HG02885 (cell line): Measurements from ENCODE around the gene HMGXB4.
A peak's percentile ranks its signal among the peaks of the same experiment; 100 is the strongest.

ENCODE experiments used
- ATAC-seq: cut with Tn5 transposase; IDR thresholded peaks from one replicate; pipeline ENCODE4 v1.9.1; 2021; ENCODE audit warnings: mild to moderate bottlenecking; ENCODE audit not compliant: unreplicated experiment, poor library complexity

HMGXB4 gene

DNA sequence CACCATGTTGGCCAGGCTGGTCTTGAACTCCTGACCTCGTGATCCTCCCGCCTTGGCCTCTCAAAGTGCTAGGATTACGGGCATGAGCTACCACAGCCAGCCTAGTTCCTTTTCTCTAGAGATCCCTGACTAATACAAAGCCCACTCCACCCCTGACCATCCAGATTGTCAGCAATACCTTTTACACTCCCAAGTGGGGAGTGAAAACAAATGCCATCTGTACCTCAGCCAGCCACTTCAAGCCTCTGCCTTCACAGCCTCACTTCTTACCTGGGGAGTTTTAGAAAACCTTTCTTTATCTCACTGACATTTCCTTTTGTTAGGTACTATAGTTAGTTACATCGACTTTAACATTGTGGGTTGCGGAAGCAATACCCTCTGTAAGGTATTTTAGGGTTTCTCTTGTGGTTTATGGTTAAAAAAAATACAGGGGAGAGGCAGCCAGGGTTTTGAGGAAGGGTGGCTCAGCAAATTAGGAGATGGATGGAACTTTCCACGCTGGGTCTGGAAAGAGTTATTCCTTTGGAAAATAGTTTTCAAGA, 51.3 kb downstream of the HMGXB4 start:
- ATAC-seq: peak; percentile 36

DNA sequence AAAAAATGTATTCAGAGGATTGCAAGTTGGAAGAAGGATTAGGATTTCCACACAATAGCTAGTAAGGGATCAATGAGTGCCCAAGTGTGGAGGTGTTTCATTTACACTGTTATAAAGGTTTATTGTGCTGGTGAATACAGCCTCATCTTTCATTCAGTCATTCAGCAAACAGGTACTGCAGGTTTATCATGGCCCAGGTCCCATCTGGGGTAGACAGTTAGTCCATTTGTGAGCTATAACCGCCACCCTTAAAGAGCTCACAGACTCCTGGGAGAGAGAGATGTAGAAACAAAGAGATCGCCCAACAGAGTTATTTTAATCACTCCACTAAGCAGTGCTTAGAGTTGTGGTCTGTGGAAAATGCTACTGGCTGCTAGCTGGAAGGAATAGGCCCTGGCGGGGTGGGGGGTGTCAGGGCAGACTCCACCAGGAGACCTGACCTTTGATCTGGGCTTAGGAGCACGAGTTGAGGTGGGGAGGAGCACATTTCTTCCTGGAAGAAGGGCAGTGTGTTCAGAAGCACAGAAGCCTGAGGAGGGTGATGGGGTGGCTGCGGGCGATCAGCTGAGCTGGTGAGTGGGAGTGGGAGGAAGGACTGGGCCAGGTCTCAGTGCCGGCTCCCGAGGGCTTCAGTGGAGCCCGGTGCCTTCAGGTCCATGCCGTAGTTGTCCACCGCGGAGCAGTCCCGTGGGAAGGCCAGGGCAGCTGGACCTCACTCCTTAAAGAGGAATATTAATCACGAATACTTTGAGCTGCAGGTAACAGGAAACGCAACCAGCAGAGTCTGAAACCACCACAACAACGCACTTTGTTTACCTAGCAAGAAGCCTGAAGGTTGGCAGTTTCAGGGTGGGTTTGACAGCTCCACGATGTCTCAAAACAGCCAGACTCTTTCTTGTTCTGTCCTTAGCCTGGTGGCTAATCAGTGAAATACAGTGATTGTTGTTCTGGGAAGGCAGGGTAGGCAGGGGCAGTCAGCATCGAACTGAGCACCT, 53.6 kb downstream of the HMGXB4 start:
- no peak for ATAC-seq

DNA sequence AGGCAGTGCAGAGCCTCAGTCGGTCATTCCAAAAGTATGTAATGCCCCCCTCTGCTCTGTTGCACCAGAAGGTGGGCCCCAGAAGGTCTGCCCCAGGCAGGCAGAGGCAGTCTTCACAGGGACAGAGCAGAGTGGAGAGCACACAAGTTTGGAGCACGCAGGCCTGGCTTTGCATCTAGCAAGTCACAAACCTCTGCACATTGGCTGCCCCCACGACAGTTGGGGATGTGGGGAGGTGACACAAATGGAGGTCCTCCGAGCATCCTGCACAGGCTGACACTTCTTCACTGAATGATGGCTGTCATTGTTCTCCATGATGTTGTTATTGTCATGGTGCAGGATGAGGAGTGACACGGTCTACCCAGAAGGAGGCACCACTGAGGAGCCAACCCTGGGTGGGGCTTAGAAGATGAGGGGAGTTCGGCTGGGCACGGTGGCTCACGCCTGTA, 54.3 kb downstream of the HMGXB4 start:
- no peak for ATAC-seq

DNA sequence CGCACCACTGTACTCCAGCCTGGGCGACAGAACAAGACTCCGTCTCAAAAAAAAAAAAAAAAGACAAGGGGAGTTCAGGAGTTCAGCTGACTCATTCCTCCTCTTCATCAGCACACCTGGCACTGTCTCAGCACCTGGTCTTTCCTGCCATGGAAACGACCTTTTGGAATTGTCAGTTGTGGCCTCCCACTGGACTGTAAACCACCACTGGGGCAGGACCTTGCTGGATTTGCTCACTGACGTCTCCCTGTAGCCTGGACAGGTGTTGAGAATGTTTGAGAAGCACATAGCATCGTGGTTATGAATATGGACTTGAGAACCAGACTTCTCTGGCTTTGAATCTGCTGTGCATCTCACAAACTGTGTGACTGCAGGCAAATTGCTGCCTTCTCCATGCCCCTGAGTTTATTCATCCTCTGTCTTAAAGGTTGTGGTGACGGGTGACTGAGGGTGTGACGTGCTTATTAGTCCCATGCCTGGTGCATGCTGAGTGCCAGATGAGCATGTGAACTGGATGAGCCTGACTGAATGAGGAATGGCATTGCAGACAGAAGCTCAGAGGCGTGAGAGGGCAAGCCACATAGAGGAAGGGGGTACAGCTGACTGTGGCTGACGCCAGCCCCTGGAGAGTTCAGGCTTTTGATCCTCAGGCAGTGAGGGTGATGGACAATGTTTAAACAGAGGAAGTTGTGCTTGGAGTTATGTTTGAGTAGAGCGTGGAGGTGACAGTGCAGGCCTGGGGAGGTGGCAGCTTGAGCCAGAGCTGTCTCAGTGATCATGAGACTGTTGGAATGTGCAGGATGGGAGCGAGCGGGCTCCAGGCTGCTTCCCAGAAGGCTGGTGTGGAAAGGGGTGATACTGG, 55.1 kb downstream of the HMGXB4 start:
- no peak for ATAC-seq

DNA sequence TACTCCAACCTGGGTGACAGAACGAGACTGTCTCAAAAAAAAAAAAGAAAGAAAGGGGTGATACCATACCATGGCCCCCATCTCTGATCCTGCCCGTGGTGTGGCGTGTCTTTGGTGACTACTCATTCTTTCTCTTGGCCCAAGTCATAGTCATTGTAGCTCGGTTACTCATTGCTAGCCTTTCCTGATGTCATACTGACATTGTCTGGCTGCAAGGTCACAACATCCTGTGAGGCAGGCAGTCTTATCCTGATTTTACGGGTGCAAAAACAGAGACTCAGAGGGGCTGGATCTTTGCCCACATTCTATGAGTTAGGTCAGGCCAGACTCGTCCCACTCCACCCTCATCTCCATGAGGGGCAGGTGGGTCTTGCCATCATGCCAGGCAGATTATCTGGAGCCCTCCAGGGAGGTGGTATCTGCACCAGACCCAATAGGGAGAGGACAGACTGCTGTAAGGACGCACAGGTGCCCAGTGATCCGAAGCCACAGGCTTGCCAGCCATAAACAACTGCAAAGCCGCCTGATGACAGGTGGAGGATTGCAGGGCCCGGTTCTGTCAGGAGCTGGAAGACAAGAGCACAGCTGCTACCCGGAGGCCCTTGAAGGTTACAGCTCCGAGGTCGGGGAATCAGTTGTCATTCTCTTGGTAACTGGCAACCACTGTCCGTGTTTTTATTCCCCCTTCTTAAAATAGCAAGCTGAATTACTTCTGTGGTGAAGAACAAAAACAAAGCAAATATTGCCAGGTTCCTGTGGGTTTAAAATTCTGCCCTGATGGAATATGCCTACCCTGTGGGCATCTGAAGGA, 56.2 kb downstream of the HMGXB4 start:
- ATAC-seq: no peak

DNA sequence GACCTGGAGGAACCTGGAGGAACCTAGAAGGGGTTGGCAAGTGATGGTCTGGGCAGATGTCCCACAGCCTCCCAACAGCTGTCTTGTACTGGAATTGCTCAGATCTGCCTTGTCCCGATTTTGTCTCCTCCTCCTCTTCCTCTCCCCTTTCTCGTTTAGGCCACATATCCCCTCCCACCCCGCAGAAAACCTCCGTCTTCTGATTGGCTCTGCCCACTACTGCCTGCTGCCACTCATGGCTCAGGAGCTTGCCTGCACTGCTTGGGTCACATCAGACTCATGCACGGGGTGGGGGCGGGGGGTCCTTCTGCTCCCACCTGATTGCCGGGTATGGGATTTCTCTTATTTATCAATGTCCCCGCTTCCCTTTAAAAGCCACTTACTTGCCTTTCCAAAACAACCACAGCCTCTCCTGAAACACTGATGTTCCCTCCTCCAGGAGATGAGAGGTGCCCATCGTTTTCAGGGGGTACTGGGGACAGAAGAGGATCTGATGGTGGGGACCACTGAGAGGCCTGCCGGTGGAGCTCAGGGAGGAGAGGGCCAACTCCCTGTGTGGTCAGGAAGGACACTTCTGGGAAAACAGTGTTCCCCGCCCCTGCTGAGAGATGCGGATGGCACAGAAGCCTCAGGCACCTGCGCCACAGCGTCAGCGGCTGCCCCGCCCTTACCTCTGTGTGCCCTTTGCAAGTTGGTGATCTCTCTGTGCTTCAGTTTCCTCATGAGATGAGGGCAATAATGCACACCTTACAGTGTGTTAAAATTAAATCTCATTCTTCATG, 57.1 kb downstream of the HMGXB4 start:
- no peak for ATAC-seq

DNA sequence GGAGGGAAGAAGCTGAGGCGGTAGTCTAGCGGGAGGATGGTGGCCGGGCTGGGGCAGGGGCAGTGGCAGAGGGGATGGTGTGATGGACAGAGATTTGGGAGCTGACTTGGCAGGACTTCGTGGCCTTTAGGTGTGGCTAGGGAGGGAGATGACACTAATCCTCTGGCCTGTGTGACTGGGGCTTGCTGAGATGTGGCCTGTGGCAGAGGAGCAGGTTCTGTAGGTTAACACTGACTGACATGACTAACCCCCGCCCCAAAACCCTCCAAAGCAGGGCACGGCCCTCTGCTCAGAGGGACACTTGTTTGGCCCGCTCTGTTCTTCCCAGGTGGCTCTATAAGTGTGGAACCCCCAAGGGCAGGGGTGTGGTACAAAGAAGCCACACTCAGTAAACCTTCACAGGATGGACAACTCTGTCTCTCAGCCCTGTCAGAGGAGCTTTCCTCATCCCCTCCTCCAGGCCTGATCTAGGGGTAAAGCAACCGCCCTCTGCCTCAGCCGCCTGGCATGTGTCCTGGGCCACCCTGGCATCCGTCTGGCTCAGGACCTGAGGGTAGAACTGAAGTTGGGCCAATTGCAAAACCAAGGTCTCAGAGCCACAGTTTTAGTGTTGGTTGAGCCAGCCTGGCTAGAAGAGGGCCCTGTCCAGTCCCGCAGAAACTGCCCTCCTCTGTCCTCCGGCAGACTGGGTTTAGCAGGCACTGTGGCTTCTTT, 58.0 kb downstream of the HMGXB4 start:
- no peak for ATAC-seq

DNA sequence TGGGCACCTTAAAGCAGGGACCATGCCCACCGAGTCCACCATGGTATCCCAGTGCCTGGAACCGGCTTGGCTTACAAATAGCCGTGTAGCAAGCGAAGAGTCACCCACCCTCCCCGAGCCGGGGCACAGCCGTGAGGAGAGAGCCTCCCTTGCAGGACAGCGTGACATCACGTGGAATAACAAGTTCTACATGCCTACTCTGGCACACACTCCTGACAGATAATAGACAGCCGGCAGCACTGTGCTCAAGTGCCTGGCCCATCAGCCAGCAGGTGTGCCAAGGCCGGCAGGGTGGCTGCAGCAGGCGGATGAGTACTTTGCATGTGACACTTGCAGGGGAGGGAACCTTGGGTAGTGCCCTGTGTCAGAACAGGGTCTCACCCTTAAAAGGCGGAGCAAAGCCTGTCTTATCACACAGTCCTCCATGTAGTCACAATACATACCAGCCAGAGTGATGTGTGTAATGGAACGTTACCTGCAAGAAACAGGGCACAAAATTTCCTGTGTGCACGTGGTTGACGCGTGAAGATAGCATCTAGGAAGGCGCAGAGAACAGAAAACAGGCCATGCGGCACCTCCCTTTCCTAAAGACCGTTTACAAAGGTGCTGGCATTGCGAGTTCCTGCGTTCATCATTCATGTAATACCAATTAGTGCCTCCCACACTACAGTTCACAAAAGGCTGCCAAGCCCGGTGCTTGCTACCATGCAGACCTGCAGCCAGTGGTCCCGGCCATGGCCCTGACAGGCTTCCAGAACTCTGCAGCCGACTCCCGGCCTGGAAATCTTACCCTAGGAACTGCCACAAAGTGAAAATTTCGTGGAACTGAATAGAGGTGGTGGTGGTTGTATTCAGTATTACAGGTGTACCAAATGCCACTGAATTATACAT, 58.8 kb downstream of the HMGXB4 start:
- no peak for ATAC-seq

DNA sequence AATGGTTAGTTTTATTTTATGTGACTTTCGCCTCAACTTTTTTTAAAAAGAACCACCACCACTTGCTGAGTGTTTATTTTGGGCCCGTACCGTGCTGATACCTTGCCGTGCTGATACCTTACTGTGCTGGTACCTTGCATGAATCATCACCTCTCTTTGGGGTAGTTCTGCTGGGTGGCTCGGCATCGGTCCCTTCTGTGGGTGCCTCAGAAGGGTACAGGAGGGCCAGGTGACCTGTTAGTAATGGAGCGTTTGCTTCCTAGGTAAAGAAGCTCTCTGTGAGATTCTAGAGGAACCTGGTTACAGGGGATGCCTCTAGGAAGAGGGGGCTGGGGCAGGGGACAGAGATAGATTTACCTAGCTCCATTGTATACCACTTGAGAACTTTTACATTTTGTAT, 59.5 kb downstream of the HMGXB4 start:
- no peak for ATAC-seq

DNA sequence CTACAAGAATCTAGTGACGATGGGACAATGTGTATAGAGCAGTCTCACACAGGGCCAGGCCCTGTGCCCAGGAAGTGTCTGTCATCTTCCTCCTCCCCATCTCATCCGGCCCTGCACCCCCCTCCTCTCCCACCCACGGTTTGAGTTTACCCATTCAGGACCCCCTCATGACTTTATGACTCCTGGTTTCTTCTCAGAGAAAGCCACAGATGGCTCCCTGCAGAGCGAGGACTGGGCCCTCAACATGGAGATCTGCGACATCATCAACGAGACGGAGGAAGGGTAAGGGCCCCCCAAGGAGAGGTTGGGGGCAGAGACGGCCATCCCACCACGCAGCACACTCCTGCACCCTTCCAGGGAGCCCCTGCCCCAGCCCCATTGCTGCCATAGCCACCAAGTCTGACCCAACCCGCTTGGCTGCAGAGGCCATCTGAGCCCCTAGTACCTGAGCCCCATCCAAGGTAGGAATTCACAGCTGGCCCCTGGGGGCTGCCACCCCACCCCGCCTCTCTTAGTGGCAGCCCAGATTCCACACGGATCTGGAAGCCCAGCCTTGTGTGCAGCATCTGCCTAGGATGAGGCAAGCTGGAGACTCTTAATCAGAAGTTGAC, 60.5 kb downstream of the HMGXB4 start:
- ATAC-seq: no peak

DNA sequence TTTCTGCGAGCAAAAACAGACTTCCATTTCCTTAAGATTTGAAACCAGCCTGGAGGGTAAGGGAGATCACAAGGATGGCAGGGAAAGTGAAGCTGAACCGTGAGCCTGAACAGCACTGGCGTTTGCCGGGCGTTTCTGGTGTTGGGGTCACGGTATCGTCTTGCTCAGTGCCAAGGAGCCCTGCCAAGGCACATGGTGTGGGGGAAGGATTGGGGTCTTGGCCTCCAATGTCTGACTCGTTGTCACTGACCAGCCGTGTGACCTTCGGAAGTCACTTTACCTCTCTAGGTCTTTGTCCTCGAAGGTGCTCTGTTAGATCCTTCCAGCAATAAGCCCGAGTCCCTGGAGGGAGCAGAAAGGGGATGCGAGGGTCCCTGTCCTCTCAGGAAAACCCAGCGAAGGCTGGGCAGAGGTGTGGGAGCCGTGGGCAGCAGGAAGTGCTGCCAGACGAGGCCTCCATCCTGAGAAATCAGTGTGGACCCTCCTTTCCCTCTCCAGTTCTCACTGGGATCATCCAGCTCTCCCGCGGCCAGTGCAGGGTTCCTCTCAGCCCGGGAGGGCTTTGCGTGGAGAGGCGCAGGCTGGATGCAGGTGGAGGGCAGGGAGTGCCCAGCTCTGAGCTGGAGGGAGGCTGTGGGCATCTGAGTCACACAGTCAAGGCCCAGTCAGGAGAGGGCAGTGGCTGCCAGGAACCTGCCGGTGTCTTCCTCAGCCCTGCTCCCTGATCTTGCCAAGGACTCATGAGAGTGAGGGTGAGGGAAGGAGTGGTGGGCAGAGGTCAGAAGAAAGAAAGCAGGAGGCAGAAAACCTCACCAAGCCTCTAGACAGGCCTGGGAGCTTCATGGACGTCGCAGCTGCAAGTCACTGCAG, 61.3 kb downstream of the HMGXB4 start:
- no peak for ATAC-seq

DNA sequence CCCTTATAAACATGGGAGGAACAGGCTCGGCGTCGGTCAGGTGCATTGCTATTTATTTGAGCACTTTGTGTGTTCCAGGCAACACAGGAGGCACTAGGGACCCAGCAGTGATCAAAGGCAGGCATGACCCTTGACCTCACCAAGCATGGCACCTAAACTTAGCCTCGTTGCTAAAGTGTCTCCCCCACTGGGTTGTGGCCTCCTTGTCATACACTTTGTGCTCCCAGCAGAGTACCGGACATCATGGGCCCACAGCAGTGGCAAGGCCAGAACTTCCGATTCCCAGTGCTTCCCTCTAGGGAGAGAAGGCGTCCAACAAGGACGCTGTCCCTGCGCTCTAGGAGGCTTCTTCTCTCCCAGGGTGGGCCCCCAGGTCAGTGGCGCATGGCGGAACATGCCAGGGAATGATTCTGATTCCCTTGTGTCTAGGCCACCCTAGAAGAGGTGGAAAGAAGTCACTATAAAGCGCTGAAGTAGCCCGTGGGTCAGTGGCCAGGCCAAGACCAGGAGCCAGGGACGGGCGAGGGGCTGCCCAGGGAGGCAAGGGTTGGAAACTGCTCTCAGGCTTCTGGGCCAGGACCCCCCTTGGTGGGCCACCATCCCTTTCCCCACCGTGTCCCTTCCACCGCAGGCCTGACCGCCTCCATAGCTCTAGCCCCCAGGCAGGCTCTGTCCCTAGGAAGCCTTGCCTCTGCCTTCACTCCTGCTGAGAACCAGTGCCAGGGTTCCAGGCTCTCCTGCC, 62.1 kb downstream of the HMGXB4 start:
- ATAC-seq: no peak

DNA sequence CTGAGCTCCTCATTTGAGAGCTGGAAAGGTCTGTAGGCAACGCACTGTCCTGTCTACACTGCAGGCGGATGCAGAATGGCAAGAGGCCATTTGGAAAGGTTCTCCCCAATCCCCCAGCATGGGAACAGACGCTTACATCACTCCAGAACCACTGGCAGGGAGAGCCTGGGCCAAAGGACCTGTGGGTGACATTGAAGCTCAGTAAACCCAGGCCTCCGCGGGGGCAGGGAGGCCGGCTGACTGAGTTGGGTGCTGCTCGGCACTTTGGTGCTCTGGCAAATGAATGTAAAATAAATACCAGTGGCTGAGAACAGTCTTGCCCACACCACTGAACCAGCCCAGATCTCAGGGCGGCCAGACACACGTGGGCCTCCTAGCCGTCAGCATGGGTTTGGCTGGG, 64.8 kb downstream of the HMGXB4 start:
- ATAC-seq: no peak

DNA sequence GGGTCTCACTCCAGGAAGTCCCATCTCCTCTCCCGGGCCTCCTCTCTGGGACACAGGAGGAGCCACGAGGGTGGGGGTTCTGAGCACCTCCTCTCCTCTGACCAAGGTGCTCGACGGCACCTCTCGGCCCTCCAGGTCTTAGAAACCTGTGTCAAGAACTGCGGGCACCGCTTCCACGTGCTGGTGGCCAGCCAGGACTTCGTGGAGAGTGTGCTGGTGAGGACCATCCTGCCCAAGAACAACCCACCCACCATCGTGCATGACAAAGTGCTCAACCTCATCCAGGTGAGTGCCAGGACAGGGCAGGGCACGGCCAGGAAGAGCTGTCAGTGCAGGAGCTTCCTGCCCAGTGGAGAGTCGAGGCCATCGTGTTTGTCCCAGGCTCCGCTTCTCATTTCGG, 65.6 kb downstream of the HMGXB4 start:
- ATAC-seq: no peak

DNA sequence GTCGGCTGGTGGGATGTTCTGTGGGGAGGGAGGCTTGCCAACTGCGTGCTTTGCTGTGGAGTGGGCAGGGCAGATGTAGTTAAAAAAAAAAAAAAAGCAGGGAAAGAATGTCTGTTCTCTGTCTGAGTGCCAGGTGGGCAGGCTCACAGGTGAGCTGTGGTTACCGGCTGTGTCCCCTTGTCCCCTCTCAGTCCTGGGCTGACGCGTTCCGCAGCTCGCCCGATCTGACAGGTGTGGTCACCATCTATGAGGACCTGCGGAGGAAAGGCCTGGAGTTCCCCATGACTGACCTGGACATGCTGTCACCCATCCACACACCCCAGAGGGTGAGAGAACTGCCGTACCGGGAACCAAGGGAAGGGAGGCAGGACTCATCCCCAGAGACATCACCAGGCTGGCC, 66.0 kb downstream of the HMGXB4 start:
- no peak for ATAC-seq

DNA sequence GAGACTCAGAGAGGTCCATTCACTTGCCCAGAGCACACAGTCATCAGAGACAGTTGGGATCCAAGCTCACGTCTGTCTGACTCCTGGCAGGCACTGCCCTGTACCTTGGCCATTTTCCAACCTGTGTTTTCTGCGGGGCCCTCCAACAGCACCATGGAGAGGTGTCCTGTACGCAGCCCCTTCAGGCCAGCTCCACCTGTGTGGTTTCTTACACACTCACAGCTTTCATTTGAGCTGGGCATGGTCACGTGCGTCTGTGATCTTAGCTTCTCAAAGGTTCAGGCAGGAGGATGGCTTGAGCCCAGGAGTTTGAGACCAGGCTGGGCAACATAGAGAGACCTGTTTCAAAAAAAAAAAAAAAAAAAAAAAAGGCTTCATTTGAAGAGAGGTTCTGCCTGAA, 66.8 kb downstream of the HMGXB4 start:
- no peak for ATAC-seq
